HG03139 (cell line): Measurements from ENCODE around the gene GABRP.
"Not testable (repeated sequence)": the region's sequence is repeated elsewhere in the genome, so short reads cannot be mapped to it uniquely, and the experiment has no call there.

Experiments used
- ATAC-seq: cut with Tn5 transposase; IDR thresholded peaks from one replicate; pipeline ENCODE4 v1.9.1; 2021; ENCODE audit not compliant: unreplicated experiment

GABRP gene

DNA sequence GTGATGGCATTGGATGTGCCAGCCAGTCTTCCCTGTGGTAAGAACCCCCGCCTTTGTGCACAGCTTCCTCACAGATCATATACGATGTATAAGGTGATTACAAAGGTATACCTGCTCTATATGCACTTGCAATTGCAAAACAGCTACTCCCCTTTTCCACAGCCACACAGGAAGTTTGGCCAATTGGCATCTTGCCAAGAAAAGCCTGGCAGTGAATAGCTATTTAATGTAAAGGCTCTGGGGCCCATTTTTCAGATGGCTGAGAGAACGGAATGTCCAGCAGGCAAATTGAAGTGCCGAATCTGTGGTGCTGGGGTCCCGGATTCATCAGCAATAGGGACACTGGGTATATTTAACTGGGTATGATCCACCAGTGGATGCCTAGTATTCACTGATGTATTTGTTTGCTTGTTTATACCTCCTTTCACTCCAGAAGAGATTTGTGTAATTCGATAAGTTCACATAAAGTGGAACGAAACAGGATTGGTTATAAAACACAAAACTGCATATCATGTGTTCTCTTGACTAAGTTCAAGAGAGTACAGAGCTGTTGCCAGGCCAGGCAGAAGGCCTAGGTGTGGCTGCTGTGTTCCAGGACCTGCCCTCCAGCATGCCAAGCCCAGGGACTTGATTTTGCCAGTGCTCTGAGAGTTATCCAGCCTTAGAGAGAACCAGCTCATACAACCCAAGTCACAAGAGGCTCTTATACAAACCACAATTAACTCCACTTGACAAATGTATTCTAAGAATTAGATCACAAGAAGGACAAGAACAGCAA, 27.7 kb upstream of the GABRP start:
- no peak for ATAC-seq

DNA sequence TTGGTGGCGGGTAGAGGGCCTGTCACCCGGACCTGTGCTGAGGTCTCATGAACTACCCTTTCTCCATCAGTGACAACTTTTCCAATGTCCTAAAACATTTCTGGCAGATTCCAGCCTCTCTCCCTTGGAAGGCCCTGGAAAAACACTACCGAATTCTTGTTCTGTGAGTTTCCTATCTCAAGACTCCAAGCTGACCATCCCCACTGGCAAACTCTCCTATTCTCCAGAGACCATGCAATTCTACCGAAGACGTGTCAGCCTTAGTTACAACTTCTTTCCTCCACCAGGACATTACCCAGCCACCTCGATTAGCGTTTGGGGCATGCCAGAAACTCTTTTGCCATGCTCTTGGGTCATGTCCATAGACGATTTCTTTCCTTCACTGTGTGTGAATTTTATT, 26.8 kb upstream of the GABRP start:
- ATAC-seq = no peak

DNA sequence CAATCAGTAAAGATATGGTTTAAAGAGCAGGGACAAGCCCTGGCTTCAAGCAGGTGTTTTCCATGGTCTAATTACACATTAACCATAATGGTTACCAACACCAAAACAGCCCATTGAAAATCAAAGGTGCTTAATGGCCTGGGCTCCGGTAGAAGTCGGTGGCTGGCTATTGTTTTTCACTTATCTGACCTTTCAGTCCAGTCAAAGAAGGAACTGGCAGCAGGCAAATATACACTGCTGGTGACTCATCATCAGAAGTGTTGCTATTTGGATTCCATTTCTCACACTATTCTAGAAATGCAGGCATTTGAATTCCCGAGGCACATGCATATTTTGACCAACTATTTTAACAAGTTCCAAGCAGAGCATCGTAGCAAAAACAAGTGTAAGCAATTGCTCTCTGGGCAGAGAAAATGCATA, 26.3 kb upstream of the GABRP start:
- peak; percentile 82 for ATAC-seq

- ATAC-seq = no peak
Observed at GRCh38 chr5:170757669-170758068, 25.9 kb upstream of the GABRP start.

DNA sequence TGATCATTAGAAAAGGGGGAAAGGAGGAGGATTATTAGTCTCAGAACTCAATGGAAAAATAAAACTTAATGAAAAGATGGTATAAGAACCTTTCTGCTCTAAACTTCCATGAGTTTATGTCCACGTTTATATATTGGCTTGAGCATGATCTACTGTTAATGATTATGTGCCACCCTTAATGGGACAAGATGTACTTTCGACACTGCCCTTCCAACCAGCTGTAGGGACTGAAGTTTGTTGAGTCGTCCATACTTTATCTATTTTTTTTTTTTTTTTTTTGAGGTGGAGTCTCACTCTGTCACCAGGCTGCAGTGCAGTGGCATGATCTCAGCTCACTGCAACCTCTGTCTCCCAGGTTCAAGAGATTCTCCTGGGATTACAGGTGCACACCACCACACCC, 25.0 kb upstream of the GABRP start:
- no peak for ATAC-seq

DNA sequence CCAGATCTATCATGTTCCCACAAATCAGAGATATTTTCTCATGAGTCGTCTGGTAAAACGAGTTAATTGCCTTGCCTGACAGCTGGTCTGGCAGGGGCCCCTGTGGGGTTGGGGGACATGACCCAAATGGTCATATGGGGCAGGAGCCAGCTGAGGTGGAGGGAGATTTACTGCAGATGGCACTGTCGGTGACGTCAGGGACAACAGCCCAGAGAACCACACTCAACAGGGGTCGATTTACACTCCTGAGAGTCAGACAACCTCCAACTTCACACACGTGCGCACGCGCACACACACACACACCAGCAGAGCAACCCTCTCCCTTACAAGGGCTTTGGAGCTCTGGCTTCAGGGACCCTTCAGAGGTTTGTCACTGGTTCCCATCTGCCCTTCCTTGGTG, 23.4 kb upstream of the GABRP start:
- no peak for ATAC-seq

- ATAC-seq = no peak
Observed at GRCh38 chr5:170761048-170761707, 22.3 kb upstream of the GABRP start.

DNA sequence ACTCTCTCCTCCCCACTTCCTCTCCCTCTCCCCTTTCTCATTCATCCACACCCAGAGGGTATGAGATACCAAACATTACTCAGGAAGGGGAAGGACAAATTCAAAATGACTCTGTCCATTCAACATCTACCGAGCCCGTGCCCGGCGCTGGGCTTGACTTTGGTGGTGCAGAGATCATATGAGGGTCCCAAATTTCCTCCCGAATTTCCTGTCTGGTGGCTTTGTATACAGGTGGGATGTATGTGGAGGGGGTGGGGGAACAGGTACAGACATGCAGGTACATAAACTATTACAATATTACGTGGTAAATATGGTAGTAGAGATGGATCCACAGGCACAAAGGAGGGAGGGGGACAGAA, 21.8 kb upstream of the GABRP start:
- ATAC-seq = no peak

DNA sequence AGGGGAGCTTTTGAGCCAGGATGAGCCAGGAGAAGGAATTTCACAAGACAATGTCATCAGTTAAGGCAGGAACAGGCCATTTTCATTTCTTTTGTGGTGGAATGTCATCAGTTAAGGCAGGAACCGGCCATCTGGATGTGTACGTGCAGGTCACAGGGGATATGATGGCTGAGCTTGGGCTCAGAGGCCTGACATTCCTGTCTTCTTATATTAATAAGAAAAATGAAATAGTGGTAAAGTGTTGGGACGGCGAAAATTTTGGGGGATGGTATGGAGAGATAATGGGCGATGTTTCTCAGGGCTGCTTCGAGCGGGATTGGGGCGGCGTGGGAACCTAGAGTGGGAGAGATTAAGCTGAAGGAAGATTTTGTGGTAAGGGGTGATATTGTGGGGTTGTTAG, 21.2 kb upstream of the GABRP start:
- not testable (repeated sequence) for ATAC-seq

GRCh38 chr5:170765868-170766267, 17.7 kb upstream of the GABRP start:
- ATAC-seq = not testable (repeated sequence)

GRCh38 chr5:170769246-170769645, 14.3 kb upstream of the GABRP start:
- ATAC-seq = no peak

- no peak for ATAC-seq
Observed at GRCh38 chr5:170769898-170770416, 13.6 kb upstream of the GABRP start.

GRCh38 chr5:170771496-170771895, 12.0 kb upstream of the GABRP start:
- no peak for ATAC-seq

GRCh38 chr5:170773024-170773985, 10.2 kb upstream of the GABRP start:
- no peak for ATAC-seq

DNA sequence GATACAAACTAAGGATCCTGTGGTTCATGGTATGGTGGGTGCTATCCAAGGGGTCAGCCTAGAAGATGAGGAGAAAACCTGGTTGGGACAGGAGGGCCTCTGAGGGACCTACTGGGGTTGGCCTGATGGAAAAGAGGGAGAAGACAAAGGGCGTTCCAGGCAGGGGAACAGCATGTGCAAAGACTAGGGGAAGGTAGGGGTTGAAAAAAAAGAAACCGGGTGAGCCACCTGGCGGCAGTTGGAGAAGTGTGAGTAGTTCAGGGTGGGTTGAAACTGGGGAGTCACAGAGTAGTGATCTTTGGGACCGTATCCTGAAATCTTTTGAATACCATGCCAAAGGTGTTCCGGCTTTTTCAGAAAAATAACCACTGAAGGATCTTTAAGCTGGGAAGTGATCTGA, 8.7 kb upstream of the GABRP start:
- no peak for ATAC-seq

DNA sequence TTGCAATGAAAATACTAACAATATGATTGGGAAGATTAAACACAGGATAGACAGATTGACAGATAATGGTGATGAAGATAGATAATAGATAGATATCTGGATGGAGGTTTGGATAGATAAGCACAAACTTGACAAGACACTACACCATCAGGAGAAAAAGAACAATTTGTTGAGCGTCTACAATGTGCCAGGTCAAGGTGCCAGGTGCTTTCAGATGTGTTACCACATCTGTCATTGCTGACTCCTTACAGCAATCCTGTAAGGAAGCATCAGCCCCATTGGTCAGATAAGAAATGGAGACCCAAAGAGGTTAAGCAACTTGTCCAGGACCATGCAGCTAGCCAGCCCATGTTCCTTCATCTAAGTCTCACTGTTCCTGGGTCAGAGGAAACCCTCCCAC, 1.6 kb upstream of the GABRP start:
- no peak for ATAC-seq

- no peak for ATAC-seq
Observed at GRCh38 chr5:170782438-170782837, 1.1 kb upstream of the GABRP start.

DNA sequence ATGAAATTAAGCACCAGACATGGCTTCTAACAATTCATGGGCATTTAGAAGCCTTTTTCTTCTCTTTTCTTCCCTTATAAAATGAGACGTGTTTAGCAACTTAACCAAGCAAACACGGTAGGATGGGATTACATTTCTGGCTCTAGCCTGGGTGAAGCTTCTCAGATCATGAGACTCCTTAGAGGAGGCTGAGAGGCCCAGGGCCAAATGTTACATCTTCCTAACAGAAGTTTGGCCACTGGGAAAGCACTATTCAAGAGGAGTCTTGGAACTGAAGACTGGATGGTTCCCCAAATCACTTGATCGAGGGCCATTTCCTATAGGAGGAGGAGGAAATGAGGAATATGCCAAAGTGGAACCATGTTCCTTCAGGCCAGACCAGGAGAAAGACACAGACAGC, 1.9 kb downstream of the GABRP start:
- no peak for ATAC-seq

DNA sequence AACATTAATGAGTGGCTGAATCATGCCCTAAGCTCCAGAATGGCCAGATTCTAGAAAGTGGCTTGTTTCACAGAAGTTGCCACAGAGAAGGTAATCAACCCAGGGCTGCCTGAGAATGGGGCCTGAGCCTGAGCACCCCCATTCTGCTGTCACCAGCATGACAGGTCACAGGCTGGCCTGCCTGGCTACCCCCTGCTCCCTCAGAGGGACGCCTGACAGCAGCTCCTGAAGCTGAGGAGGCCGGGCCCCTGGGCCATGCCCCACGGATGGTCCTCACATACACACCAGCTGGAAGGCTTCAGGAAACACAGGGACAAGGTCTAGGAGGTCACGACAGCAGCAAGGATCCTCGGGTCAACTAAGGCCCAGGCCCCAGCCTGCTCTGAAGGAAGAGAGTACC, 3.7 kb downstream of the GABRP start:
- ATAC-seq = no peak

DNA sequence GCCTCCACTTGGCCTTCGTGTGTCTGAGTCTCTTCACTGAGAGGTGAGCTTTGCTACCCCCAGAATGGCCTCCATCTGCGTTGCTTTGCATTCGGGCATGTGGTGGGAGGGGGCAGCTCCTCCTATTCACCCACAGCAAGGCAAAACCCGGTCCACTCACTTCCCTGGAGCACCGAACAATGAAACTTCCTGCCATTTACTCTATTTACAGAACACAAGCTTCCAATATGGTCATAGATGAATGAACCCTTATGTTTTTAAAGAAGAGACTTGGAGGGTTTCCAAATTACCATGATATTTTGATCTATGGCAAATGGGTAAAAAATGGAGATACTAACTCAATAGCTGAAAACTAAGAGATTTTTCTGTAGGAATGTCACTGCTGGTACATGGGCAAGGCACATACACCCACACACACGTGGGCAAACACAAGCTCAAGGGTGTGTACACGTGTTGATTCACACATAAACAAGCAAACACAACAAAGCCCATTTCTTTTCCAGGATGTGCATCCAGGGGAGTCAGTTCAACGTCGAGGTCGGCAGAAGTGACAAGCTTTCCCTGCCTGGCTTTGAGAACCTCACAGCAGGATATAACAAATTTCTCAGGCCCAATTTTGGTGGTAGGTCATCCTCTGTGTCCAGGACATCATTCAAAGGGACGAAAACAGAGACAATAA, 5.2 kb downstream of the GABRP start:
- ATAC-seq = no peak
